ENCODE data around the gene LPGAT1. TPM values are rescaled to one million over a fixed set of nuclear protein-coding genes. Genes with fewer than 3 reads are reported as not detected.

Gene LPGAT1
- total RNA-seq, 1 experiment from 2014 or later = 46.0 TPM

GRCh38 chr1:211750599-211750998 lies 80.0 kb downstream of the LPGAT1 start:
- H3K4me1 ChIP-seq (replicated peaks; ENCODE audit: insufficient read depth) = no peaks in the 10 kb centered on the region
- no peak overlapping the region for H3K27ac ChIP-seq
- BruUV-seq (replicated peaks) = no TSS peak
- intact Hi-C loops (cut with micrococcal nuclease; ENCODE audit: unreplicated experiment) = no loop called here
- no peaks in the 10 kb centered on the region for H3K27me3 ChIP-seq (ENCODE audit: insufficient read depth, low read depth)
- CTCF ChIA-PET = no interaction called here
- H3F3A ChIP-seq (ENCODE audit: insufficient read depth, low read depth) = no peaks in the 10 kb centered on the region
- H4K20me1 ChIP-seq (ENCODE audit: insufficient read depth) = no peaks in the 10 kb centered on the region
- no peak overlapping the region for H2AFZ ChIP-seq
- POLR2A ChIA-PET (ENCODE audit: unreplicated experiment) = no interaction called here
- no peak for DNase-seq
- no peaks in the 10 kb centered on the region for H3K79me2 ChIP-seq (ENCODE audit: low read depth)
- no peaks in the 10 kb centered on the region for H3K36me3 ChIP-seq (ENCODE audit: low read depth)
- no peaks in the 10 kb centered on the region for H3K9me3 ChIP-seq (ENCODE audit: insufficient read depth, low read depth)
- 0 out of 2 replicates have a peak, but pooled peaks cover 4% of the 10 kb centered on the region for H3K9me2 ChIP-seq (ENCODE audit: insufficient read depth)
- H3K4me3 ChIP-seq = no peak overlapping the region
- TF ChIP-seq CTCF (conservative IDR thresholded peaks at IDR 0.05) = no peak
- no peak for TF ChIP-seq EZH2 (IDR thresholded peaks at IDR 0.05; ENCODE audit: low read depth)
- H3K4me2 ChIP-seq = no peak overlapping the region

- Histone ChIP-seq H3K27ac (no peak overlapping the region), H2AFZ (no peak overlapping the region), H3K36me3 (ENCODE audit: low read depth) (no peaks in the 10 kb centered on the region), H3K9me2 (ENCODE audit: insufficient read depth) (0 out of 2 replicates have a peak, but pooled peaks cover 4% of the 10 kb centered on the region), H3K4me1 (replicated peaks; ENCODE audit: insufficient read depth) (no peaks in the 10 kb centered on the region), H3K9me3 (ENCODE audit: insufficient read depth, low read depth) (no peaks in the 10 kb centered on the region), H3K79me2 (ENCODE audit: low read depth) (no peaks in the 10 kb centered on the region), H3K4me2 (no peak overlapping the region), H3F3A (ENCODE audit: insufficient read depth, low read depth) (no peaks in the 10 kb centered on the region), H3K4me3 (no peak overlapping the region), H3K27me3 (ENCODE audit: insufficient read depth, low read depth) (no peaks in the 10 kb centered on the region), H4K20me1 (ENCODE audit: insufficient read depth) (no peaks in the 10 kb centered on the region)
- ChIA-PET CTCF (interaction anchor here (0.6 kb wide), 1 partner anchor 633 kb away, joined by 4 read pairs; no protein-coding TSS in a partner anchor), POLR2A (ENCODE audit: unreplicated experiment) (no interaction called here)
- intact Hi-C loops (cut with micrococcal nuclease; ENCODE audit: unreplicated experiment) = no loop called here
- no peak for DNase-seq
- BruUV-seq (replicated peaks) = no TSS peak
- TF ChIP-seq CTCF (conservative IDR thresholded peaks at IDR 0.05) (no peak), EZH2 (IDR thresholded peaks at IDR 0.05; ENCODE audit: low read depth) (no peak)
Measured at GRCh38 chr1:211749251-211749650, 81.3 kb downstream of the LPGAT1 start.

DNA sequence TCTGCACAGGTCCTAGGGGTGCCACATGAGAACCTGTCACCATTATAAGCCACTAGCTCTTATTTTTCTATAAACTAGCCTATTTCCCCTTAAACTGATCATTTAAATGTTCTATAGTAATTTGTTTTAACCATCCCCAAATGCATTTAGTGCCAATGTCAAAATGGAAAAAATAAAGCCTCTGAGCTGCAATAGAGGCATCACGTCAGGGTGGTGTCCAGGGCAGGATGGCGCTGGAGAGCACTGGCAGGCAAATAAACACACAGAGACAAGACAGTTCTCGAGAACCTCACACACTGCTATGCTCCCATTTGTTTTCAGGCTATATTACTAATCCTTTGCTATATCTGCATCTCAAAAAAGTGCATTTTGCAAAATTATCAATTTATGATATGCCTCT lies 81.8 kb downstream of the LPGAT1 start:
- intact Hi-C loops (cut with micrococcal nuclease; ENCODE audit: unreplicated experiment) = no loop called here
- Histone ChIP-seq H3K27ac (no peak overlapping the region), H3K27me3 (ENCODE audit: insufficient read depth, low read depth) (no peaks in the 10 kb centered on the region), H2AFZ (no peak overlapping the region), H3K79me2 (ENCODE audit: low read depth) (no peaks in the 10 kb centered on the region), H3K9me2 (ENCODE audit: insufficient read depth) (0 out of 2 replicates have a peak, but pooled peaks cover 4% of the 10 kb centered on the region), H3K36me3 (ENCODE audit: low read depth) (no peaks in the 10 kb centered on the region), H4K20me1 (ENCODE audit: insufficient read depth) (no peaks in the 10 kb centered on the region), H3F3A (ENCODE audit: insufficient read depth, low read depth) (no peaks in the 10 kb centered on the region), H3K4me3 (no peak overlapping the region), H3K9me3 (ENCODE audit: insufficient read depth, low read depth) (no peaks in the 10 kb centered on the region), H3K4me1 (replicated peaks; ENCODE audit: insufficient read depth) (no peaks in the 10 kb centered on the region), H3K4me2 (no peak overlapping the region)
- POLR2A ChIA-PET (ENCODE audit: unreplicated experiment) = interaction anchor here (0.7 kb wide), 1 partner anchor 287 kb away, joined by 4 read pairs; the partner anchor contains the start of genes DTL and INTS7
- no peak for TF ChIP-seq EZH2 (IDR thresholded peaks at IDR 0.05; ENCODE audit: low read depth)
- CTCF ChIA-PET = interaction anchor here (0.6 kb wide), 1 partner anchor 633 kb away, joined by 4 read pairs; no protein-coding TSS in a partner anchor
- no TSS peak for BruUV-seq (replicated peaks)
- no peak for DNase-seq

All from PC-9 (cell line).